Measurements from ENCODE around the gene MOB4.
"Not testable (repeated sequence)": the region's sequence is repeated elsewhere in the genome, so short reads cannot be mapped to it uniquely, and the experiment has no call there.

The MOB4 gene

GRCh38 chr2:197515739-197516392, at the start of gene MOB4:
Gene MOB4 (plus strand): TSS chr2:197516066. CDS start chr2:197516087, 21 bp downstream.
- DNase-seq: peak; percentile 99

GRCh38 chr2:197472166-197472565, 43.7 kb upstream of the MOB4 start:
- no peak for DNase-seq

- no peak for DNase-seq
Measured at GRCh38 chr2:197477797-197478196, 38.1 kb upstream of the MOB4 start.

GRCh38 chr2:197480165-197481036, 35.5 kb upstream of the MOB4 start:
- no peak for DNase-seq

- not testable (repeated sequence) for DNase-seq
Measured at GRCh38 chr2:197484248-197484647, 31.6 kb upstream of the MOB4 start.

DNA sequence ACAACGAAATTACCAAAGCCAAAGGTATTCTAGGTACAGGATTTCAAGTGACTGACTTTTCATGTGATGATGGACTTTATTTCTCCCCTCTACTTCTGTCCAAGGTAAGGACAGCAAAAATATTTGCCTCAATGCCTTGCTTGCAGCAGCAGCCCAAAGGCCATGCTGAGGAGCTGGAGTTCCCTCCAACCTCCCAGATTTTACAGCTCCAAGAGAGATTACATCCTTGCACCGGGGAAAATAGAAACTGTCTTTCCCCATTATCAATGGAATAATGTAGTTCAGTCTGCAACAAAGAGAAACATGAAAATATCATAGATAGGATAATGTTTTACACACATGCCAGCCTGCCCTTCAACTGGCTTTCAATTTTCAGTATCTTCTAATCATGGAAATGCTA, 29.7 kb upstream of the MOB4 start:
- DNase-seq: no peak

- DNase-seq: no peak
Measured at GRCh38 chr2:197487385-197487784, 28.5 kb upstream of the MOB4 start.

DNA sequence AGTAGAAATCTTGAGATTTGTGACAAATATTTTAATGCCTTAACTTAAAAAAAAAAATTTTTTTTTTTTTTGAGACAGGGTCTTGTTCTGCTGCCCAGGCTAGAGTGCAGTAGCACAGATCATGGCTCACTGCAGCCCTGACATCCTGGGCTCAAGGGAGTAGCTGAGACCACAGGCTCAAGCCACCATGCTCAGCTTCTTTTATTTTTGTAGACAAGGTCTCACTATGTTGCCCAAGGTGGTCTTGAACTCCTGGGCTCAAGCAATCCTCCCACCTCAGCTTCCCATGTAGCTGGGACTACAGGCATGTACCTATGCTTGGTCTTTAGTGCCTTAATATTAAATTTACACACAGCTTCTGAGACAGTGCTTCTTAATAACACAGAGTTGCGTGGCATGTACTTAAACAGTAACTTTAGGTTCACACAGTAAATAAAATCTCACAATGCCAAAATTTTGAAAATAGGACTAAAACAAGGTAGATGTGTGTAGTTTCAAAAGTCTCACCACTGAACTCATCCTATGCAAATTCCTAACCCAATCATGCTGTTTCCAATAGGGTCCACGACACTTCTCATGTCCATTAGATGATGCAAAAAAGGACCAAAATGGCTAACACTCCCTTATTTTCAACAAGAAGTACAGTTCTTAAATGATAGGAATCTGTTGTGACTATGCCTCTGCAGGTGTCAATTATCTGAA, 20.3 kb upstream of the MOB4 start:
- DNase-seq: no peak

DNA sequence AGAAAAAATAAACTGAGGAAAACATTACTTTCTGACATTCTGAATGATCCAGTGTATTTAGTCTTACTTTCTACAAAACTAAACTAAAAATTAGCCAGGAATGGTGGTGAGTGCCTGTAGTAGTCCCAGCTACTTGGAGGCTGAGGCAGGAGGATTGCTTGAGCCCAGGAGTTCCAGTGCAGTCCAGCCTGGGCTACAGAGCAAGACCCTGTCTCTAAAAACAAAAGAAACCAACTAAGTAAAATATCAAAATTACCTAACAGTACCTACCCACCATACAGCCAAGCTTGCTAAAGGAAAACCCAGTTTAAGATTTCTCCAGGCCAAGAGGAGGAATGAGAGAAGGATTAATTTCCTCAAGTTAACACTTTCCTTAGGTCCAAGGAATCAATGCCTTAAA, 19.2 kb upstream of the MOB4 start:
- no peak for DNase-seq

GRCh38 chr2:197497326-197497725, 18.5 kb upstream of the MOB4 start:
- no peak for DNase-seq

DNA sequence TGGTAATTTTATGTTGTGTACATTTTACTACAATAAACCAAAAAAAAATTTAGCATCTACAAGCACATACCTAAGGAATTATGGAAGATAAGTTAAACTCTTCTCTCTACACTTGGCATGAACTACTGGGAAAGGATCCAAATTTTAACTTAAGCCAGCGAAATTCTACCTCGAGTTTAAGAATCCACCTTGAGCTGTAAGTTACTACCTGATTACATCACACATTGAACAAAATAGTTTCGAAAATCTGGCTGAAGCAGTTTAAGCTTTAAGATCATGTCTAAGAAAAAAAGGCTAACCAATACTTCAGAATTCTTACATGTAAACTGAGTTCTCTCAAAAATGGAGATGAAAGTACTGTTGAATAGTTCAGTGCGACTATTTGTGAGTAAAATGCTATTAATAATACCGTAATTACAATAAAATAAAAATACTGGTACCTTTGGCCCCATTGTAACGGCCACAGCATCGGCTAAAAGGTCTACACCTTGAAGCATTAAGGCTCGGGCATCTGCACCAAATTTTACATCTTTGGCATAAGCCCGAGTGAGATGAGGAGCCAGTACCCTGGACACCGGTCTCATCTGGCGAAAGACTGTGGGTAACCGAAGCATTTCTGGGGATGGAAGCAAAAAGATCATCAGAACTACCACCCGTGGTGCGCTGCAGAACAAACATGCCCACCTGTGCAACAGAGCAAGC, 17.5 kb upstream of the MOB4 start:
- DNase-seq: peak; percentile 13

GRCh38 chr2:197498937-197499593, 16.8 kb upstream of the MOB4 start:
- DNase-seq: peak; percentile 81

DNA sequence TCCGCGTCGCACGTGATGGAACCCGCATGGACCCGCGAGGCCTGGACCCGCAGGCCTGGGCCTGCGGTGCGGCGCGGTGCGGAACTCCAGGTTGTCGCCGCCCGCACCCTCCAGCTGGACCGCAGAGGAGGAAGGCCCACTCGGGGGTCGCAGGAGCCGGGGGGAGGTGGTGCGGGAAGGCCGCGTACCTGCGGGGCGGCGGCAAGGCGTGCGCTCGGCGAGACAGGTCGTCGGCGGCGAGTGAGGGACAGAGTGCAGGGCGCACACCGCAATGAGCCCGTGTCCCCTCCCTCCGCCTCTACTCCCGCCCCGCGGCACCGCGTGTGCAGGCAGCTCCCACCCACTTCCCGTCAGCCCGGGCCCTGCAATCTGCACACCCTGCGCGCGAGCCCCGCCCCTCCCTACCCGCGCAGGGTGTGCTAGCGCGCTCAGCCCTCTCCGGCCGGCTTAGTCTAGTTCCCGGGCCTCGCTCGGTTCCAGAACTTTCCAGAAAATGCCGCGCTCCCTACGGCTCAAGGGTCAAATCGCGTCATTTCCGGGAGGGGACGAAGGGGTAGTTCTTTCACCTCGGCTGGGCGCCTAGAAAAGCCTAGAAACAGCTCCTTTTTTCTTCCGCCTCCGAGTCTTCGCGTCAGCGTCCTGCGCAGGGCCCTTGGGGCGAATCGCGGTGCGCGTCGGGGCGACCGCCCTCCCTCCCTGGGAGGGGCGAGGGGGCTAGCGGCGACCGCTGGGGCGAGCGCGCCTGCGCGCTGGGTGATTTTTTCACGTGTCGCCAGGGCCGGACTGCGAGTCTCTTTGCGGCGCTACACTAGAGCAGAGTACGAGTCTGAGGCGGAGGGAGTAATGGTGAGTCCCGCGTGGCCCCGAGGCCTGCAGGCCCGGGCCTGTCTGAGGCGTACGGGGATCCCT, 16.0 kb upstream of the MOB4 start, which contains the start of the genes HSPD1 and HSPE1:
Gene HSPD1 (minus strand): TSS at position 247 of the 909 bp plus-strand sequence. CDS start 992 bp downstream, outside the sequence.
Gene HSPE1 (plus strand): TSS at position 786 of the 909 bp plus-strand sequence. CDS start 58 bp downstream, at position 844.
- DNase-seq: peak; percentile 100

GRCh38 chr2:197500503-197501131, 15.2 kb upstream of the MOB4 start:
- peak; percentile 65 for DNase-seq

- no peak for DNase-seq
Measured at GRCh38 chr2:197502201-197502600, 13.7 kb upstream of the MOB4 start.

GRCh38 chr2:197502685-197503084, 13.2 kb upstream of the MOB4 start:
- no peak for DNase-seq

DNA sequence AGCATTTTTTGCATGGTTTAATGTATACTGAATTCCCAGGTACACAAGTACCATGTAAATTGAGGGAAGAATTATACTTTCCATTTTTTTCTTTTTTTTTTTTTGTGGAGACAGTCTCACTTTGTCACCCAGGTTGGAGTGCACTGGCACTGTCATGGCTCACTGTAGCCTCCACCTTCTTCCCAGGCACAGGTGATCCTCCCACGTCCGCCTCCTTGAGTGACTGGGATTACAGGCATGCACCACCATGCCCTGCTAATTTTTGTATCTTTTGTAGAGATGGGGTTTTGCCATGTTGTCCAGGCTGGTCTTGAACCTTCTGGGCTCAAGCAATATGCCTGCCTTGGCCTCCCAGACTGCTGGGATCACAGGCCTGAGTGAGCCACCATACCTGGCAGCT, 11.9 kb upstream of the MOB4 start:
- no peak for DNase-seq

DNA sequence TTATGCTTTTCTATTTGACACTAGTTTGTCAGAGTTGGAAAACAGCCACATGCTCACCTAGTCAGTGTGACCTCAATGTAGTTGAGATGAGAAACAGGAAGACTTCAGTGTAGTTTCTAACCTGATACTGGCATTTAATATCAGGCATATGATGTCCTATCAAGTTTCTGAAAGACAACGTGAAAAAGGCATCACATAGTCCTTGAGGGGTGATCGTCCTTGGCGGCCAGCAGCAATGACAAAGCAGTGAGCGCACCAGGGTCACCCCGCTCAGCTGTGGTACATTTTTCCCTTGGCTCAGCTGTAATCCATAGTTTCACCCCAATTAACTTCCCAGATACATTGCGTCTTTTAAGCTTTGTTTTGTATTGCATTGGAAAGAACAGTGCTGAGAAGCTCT, 11.4 kb upstream of the MOB4 start:
- no peak for DNase-seq

- DNase-seq: no peak
Measured at GRCh38 chr2:197506658-197507057, 9.2 kb upstream of the MOB4 start.

DNA sequence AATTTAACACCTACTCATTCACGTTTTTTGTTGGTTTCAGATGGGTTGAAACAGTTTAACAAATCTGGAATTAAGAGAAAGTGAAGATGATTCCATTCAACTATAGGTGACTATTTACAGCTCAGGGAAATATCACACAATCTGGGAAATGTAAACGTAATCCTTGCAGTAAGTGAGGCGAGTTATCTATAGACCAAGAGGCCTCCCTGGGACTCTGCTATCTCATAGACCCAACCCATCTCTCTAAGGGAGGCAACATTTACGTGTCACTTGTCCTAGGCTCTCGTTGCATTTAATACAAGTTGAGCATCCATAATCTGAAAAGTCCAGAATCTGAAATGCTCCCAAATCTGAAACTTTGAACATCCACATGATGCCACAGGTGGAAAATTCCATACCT, 2.0 kb upstream of the MOB4 start:
- DNase-seq: no peak

DNA sequence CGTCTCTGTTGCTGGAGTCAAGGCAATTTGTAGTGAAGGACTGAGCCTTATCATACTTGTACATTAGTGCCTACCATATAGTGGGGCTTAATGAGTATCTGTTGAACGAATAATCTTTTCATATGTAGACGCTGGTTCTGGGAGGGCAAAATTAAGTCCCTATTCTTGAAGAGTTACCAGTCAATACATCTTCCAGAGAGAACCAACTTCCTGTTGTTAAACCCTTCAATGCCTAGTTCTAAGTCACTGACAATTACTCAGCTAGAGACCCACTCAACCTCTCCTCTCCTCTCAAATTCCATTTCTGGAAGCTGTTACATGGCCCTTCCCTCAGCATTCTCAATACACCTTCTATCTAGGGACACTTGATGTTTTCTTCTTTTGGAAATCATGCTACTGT, 1.1 kb upstream of the MOB4 start:
- no peak for DNase-seq

Data from eye (tissue), 1 donor.